NCI-H345 treated with DMSO at 0.1 percent for 48 hours (cell line): Measurements from ENCODE around the gene ZFP92.

Source experiments
- DNase-seq: peaks from one replicate; lab custom pipeline; 2025; ENCODE audit not compliant: unreplicated experiment; lab: John Stamatoyannopoulos, UW

Gene ZFP92, protein sequence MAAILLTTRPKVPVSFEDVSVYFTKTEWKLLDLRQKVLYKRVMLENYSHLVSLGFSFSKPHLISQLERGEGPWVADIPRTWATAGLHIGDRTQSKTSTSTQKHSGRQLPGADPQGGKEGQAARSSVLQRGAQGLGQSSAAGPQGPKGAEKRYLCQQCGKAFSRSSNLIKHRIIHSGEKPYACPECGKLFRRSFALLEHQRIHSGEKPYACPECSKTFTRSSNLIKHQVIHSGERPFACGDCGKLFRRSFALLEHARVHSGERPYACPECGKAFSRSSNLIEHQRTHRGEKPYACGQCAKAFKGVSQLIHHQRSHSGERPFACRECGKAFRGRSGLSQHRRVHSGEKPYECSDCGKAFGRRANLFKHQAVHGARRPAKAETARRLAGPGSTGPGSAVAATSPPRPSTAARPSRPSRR

DNA sequence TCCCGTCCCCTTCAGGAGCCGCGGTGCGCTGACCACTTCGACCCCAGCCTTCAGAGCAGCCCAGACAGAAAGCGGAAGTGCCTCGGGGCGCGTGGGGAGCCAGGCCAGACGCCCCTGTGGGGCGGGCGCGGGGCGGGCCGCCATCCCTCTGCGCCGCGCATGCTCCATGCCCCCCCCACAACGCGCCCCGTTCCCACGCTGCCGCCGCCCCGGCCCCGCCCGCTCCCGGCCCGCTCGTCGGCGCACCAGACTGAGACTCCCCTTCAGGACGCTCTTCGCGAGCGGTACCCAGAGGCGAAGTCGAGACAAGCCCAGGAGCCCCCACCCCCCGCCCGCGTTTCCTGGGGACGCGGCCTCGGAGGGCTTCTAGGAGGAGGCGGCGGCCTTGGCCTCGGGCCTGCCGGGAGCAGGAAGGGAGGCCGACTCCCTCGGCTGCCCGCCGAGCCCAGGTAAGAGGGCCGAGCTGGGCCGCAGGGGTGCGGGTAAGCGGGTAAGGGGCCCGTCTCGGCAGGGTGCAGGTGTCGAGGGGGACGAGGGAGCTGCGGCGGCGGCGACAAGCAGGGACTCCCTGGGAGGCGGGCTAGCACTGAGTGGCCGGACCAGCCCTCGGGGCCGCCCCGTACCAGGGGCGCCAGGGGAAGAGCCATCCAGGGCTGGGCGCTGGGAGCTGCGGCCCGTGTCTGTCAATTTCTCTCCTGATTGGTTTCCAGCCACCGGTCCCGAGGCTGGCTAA lies at the start of gene ZFP92:
TSS of gene ZFP92 (plus strand) at position 218 of the 733 bp plus-strand sequence. CDS start 6,851 bp downstream, outside the sequence.
- no peak for DNase-seq

DNA sequence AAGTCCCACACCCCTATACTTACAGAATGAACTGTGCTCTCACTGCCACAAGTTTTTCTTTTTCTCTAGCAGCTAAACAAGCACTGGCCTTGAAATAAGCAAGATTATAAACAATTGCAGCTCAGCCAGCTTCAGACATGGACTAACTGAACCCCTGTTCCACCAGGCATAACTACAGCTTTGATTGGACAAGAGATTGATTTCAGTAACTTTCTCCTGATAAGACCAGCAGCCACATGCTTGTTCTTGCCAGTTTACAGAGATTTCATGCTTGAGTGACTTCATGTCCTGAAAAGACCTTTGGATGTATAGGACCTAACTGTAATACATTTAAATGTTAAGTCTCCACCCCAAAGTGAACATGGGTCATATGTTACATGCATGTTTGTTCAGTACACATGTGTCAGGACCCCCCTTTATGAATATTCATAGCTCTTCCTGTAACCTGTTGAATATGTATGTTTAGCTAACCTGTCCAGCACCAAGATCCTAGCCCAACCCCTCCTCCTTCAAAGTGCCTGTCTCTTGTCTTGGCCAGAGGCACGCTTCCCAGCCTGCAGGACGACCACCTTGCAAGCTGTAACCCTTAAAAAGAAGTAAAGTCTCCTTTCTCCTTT lies 49.4 kb upstream of the ZFP92 start:
- DNase-seq, result no peak

DNA sequence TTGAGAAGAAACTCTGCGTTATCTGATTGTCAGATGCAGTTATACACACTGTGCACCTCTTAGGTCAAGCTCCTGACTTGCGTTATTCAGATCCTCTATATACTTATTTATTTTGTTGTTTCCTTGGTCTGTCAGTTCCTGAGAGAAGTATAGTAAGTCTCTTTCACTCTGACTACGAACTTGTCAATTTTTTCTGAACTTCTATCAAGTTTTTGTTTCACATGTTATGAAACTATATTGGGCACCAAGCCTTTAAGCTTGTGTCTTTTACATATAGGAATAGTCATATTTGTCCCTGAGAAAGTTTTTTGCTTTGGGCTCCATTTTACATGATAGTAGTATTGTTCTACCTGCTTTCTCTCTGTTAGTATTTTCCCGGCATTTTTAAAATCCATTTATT lies 45.6 kb upstream of the ZFP92 start:
- DNase-seq, result no peak

DNA sequence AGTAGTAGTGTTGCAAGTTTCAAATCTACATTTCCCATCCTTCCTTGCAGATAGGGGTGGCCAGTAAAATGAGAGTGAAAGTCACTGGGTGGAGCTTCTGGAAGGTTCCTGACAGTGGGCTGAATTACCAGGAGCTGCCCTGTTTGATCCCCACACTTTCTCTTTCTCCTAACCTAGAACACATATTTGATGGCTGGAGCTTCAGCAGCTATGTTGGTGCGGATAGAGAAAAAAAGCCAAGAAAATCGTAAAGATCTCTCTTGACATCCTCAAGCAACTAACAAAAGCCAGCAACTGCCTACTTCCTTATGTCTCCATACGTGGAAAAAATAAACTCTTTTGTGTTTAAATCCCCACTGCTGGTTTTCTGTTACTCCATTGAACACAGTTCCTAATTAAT lies 45.2 kb upstream of the ZFP92 start:
- DNase-seq, result no peak

DNA sequence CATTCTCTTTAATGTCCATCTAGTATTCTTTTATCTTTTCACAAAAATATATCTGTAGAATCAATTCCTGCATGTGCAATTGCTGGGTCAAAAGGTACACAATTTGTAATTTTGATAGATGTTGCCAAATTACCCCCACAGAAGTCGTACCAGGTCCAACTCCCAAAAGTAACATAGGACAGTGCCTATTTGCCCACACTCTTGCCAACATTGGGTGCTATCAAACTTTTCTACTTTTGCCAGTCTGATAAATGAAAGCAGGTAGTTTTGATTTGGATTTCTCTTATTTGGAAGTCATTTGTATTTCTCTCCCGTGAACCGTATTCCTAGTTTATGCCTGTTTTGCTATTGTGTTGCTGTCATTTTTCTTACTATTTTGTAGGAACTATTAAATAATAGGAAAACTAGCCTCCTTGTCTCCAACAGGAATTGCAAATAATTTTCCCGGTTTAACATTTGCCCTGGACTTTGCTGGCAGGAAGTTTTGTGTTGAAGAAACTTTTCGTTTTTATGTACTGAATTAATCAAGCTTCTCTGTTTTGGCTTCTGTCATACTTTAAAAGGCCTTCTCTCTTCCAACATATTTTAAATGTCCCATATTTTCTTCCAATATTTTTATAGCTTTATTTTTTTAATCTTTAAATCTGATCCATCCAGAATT lies 44.3 kb upstream of the ZFP92 start:
- no peak for DNase-seq

DNA sequence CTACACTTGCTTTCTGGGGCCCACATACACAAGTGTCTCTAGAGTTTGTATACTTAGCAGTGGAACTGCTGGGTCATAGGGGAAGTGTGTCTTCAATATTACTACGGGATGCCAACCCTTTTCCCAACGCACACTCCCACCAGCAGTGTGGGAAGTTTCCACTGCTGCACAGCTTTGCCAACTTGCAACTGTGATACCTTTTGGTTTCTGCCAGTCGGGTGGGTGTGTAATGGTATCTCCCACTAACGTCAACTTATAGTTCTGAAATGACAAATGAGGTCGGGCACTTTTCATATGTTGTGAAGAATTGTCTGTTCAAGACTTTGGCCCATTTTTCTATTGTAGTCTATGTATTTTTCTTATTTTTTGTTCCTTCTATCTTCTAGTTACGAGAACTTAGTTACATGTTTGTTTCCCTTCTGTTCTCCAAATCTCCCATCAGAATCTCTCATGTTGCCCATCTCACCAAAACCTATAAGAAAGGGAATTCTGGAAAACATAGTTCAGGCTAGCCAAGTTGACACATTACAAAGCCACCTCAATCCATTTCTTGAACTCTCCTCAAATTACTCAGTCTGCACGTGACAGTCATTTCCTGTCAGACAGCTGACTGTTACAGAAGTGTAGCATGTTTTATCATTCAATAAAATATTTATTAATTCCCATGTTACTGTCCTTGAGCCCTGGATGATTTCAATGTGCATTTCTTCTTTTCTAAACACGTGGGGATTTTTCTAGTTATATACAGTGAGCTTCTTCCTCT lies 40.8 kb upstream of the ZFP92 start:
- no peak for DNase-seq

DNA sequence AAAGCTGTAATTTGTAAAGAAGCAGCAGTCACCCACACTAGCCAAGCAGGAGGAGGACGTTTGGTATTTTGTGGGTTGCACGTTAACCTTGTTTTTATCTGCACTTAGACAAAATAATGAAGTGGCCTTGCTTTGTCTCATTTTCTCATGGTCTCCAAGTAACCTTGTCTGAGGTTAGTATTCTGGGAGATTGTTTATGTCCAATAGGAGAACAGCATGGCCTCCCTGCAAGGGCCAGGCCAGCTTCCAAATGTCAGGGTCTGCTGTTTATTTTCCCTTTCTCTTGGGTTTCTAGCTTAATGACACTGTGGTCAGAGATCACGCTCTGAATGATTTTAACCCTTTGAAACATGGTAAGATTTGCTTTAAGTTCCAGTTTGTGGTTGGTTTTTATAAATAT lies 40.0 kb upstream of the ZFP92 start:
- no peak for DNase-seq

DNA sequence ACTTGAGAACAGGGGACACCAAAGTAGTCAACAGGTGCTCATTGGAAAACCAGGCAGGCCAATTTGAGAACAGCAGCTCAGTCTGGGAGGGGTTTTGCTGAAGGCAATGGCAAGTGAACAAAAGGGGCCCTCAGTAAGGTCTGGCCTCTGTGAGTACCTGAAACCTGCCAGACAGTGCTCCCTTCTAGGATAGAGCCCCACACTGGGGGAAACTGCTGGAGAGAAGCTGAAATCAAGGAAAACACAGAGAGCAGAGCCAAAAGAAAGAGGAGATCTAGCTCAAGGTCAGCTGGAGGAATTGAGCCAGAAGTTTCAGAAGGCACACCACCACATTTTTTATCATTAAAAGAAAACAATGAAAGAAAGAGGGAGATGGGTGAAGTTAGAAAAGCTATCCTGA lies 38.3 kb upstream of the ZFP92 start:
- peak; percentile 16 for DNase-seq

DNA sequence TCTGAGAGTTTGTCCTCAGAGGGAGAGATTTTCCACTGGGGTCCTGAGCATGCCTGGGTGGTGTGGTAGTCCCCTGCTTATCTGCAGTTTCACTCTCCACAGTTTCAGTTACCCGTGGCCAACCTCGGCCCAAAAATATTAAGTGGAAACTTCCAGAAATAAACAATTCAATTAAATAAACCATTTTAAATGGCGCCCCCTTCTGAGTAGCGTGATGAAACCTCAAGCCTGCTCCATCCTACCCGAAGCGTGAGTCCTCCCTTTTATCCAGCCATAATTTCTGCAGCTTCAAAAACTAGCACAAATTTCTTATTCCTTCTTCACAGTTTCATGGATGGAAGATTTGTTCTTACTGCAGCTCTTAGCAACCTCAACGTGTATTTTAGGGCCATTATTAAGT lies 36.8 kb upstream of the ZFP92 start:
- DNase-seq, result no peak

DNA sequence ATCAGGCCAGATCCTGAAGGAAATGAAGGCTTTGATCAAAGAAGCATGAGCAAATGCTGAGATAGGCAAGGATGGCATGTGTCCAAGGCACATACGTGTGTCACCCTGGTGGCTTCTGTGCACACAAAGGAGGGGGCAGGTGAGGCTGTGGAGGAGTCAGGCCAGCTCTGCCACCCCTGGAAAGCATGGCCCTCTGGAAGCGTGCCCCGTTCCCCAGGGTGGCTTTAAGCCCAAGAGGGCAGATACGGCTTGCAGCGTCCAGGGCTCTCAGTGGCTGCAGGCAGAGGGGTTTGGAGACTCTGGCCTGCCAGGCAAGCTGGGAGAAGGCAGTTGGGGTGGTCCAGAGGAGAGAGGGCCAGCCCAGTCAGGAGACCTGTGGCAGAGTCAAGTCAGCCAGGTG lies 35.7 kb upstream of the ZFP92 start:
- DNase-seq, result no peak

DNA sequence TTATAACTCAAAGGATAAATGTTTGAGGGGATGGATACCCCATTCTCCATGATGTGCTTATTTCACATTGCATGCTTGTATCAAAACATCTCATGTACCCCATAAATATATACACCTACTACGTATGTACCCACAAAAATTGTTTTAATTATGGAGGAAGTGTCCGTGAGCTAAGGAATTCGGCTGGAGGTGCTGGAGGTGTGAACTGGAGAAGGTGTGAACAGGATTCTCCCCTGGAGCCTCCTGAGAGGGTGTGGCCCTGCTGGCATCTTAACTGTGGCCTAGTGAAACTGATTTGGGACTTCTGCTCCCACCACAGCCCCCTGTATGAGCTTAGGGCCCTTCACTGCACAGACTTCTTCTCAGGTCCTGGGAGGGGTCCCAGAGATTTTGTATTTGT lies 33.5 kb upstream of the ZFP92 start:
- no peak for DNase-seq

DNA sequence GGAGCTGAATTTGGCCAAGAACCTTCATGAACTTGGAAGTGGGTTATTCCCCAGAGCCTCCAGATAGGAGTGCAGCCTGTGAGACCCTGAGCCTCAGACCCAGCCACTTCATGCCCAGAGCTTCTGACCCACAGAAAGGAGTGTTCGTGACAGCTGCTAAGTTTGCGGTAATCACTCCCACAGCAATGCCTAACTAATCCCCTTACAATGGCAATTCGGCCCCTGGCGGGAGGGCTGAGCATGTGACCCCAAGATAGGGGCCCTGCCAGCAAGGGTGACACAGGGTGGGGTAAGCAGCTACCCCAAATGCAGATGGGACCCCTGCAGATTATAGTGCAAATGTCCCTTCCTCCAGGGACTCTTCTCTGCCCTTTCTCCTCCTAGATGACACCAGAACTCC lies 32.7 kb upstream of the ZFP92 start:
- no peak for DNase-seq

DNA sequence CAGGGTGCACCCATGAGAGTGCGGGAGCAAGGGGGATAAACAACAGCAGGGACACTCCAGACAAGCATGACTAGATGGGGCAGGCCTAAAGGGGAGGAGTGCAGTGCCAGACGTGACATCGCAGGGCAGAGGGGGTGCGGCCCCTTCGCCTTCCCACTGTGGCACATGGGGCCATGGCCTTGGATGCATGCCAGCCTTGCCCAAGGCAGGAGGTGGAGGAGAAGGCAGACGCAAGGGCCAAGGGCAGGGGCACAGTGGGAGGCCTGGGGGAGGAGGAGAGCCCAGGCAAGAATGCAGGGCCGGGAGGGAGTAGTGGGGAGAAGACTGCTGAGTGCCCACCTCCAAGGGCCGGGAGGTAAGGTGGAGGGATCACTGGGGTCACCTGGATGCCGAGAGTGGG lies 31.8 kb upstream of the ZFP92 start:
- no peak for DNase-seq

DNA sequence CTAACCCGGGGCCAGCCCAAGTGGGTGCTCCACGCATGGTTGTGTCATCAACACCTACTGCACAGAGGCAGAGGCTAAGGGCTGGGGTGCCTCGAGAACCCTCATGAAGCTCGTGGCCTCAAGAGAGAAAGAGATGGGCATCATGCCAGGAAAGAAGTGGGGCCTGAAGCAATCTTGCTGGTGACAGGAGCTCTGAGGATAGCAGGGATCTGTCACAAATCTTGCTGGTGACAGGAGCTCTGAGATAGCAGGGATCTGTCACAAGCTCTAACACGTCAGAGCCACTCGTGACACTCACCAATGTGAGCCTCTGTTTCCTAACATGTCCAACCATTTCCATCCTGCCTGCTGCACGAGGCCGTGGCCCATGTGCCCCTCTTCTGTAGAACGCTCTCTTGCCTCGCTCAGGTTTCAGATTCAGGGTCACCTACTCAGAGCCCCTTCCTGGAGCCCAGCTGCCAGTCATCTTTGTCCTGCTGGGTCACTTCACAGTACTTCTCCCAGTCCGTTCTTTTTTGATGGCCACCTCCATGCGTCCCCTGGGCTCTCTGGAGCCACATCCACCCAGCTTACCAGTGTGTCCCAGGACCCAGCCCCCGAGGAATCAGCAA lies 31.2 kb upstream of the ZFP92 start:
- no peak for DNase-seq

DNA sequence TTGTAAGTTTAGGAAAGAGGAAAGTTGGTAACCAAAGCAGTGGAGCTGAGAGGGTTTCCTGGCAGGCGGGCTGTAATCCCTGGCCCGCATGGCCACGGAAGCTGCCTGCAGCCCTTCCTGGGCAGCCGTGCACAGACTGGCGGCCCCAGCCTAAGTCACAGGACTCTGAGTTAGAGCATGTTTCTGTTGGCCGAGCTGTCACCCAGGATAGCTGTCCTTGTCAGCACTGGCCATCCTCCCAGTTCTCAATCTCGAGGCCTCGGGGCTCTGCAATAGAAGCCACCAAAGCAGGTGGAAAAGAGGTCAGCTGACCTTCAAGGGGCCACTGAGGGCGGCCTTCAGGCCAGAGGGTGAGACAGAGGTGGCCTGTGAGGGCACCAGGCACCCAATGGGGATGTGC lies 30.6 kb upstream of the ZFP92 start:
- no peak for DNase-seq

DNA sequence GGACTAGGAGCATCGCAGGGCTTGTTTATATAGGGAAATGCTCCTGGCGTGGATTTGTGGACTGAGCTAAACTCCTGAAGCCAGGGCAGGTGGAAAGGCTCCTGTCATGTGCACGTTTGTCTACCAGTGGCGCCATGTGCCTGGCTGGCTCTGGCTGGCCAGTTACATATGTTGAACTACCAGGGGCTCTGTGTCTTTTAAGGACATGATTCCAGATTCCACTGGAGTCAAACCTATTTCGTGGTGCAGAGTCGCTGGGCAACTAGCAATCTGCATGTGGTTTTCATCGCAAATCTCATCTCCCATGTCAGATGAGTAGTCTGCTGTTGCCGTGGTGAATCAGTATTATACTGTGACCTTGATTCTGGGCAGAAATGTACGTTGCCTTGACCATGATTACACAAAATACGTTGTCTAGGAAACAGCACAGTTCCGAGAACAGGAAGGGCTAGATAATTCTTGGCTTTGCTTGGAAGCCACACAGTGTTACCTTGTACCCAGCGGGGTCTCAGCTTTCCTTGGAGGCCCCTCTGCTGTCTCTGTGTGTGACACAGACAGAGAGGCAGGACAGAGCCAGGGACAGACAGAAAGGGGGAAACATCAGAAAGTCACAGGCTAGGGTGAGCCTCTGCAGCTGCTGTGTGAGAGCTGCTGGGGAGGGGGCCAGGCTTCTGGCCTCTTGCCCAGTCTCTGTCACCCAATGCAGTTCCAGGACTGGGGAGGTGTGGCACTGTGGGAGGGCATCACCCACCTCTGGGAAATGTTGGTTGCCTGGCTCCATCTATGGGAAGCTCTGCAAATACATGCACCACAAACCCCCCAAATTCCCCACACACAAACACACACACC lies 29.4 kb upstream of the ZFP92 start:
- DNase-seq, result peak; percentile 46

DNA sequence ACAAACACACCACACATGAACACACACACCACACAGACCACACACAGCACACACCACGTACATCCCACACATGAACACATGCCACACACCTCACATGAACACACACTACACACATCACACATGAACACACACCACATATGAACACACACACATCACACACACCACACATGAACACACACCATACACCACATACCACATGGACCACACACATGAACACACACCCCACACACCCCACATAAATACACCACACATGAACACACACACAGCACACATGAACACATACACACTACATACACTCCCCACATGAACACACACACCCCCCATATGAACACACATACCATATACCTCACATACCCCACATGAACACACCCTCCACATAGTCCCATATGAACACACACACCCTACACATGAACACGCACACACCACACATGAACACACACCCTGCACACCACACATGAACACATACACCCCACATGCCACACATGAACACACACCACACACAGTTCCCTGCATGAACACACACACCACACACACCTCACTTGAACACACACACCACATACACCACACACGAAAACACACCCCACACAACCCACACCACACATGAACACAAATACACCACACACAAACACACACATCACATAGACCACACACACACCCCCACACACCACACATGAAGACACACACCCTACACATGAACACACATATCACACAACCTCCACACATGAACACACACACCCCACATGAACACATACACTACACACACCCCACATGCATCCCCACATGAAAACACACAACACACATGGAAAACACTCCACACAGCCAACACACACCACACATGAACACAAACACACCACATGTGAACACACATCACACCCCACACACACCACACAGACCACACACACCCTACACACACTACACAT lies 28.4 kb upstream of the ZFP92 start:
- no peak for DNase-seq

DNA sequence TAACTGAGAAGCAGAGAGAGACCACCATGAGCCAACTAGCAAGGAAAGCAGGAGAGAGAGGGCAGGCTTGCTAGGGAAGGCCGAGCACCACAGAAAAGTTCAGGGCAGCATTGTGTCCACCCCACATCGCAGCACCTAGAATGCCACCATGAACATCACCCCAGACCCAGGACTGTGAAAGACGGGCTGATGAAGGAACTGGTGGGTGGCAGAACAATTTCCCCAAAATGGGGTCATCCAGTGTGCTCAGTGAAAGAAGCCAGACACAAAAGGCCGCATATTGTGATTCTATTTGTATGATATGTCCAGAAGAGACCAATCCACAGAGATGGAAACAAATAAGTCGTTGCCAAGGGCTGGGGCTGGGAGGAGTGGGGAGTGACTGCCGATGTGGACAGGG lies 26.9 kb upstream of the ZFP92 start:
- no peak for DNase-seq
